Right lobe of liver (tissue), 4 donors: ENCODE results near the gene SOD2.

Experiments
- CTCF ChIP-seq, 4 donors: fragments of 200-600 bp in 3 of 4; fragments of 450-650 bp in 1 of 4; IDR thresholded peaks; one replicate each; pipeline versions ENCODE4 v1.5.1 to v1.8.0; 2016 to 2022; ENCODE audit warnings: antibody characterized with exemption in 4 of 4, mild to moderate bottlenecking in 2 of 4
- POLR2A ChIP-seq: fragments of 450-650 bp; IDR thresholded peaks from one replicate; pipeline ENCODE4 v1.6.1; 2017; ENCODE audit warnings: antibody characterized with exemption, mild to moderate bottlenecking
- donor health status: DM: no; HTN: no; CAD: no.
- donor health status: DM: no; HTN: no; CAD: no.
- donor health status: DM: no; HTN: yes; CAD: no.

GRCh38 chr6:159718634-159719033 is 25.6 kb upstream of the SOD2 start:
- TF ChIP-seq CTCF (IDR thresholded peaks at IDR 0.05), result no peak
- TF ChIP-seq POLR2A, result no peak
